Spleen (tissue), 7 donors: ENCODE results near the gene TCERG1.

ENCODE experiments used
- CTCF ChIP-seq, 11 experiments: fragments of 200-600 bp in 7 of 11; fragments of 450-650 bp in 4 of 11; sonication (generic) in 4 of 11; IDR thresholded peaks in 8 of 11; conservative IDR thresholded peaks in 3 of 11; 1 replicate in 7 of 11; 2 replicates in 4 of 11; pipeline versions ENCODE4 v1.4.0 to v1.8.0; 2016 to 2021; ENCODE audit warnings: antibody characterized with exemption in 11 of 11, inconsistent platforms in 4 of 11, mild to moderate bottlenecking in 1 of 11
- POLR2A ChIP-seq, 3 donors: fragments of 450-650 bp; IDR thresholded peaks; one replicate each; pipeline ENCODE4 v1.5.1; 2017; ENCODE audit warnings: antibody characterized with exemption in 3 of 3, mild to moderate bottlenecking in 1 of 3
- donor health status: DM: no; HTN: no; CAD: no; lungs with moderate emphysema.
- donor health status: DM: no; HTN: no; CAD: no.
- donor health status: DM: no; HTN: no; CAD: no.

- TF ChIP-seq CTCF (IDR thresholded peaks at IDR 0.05 in 8 of 11, conservative IDR thresholded peaks at IDR 0.05 in 3 of 11) = no peak
- no peak for TF ChIP-seq POLR2A (IDR thresholded peaks at IDR 0.05)
Observed at GRCh38 chr5:146521403-146522106, 74.4 kb downstream of the TCERG1 start.
